Gastrocnemius medialis (tissue), 4 donors: ENCODE measurements around the gene TET3. TPM values are rescaled to one million over a fixed set of nuclear protein-coding genes. Genes with fewer than 3 reads are reported as not detected.

Source experiments
- ATAC-seq, 2 donors: fragments of 150-250 bp; one replicate each; pipeline ENCODE4 v1.9.1; 2016
- DNase-seq, 2 donors: peaks; one replicate each; pipeline ENCODE4 v3.0.0-alpha.2; 2019
- H3K27ac ChIP-seq, 4 donors: fragments of 200-600 bp; sonication (generic); 1 replicate in 1 of 4; 2 replicates in 3 of 4; pipeline ENCODE4 v1.5.1; 2016 to 2018; ENCODE audit warnings: mild to moderate bottlenecking in 2 of 4, moderate library complexity in 1 of 4
- H3K27me3 ChIP-seq, 3 donors: fragments of 200-600 bp; sonication (generic) in 2 of 3; 1 replicate in 1 of 3; 2 replicates in 2 of 3; pipeline versions ENCODE4 v1.5.1 to v1.6.0; 2016 to 2019; ENCODE audit warnings: mild to moderate bottlenecking in 1 of 3, moderate library complexity in 1 of 3
- H3K36me3 ChIP-seq, 2 donors: fragments of 200-600 bp; sonication (generic) in 1 of 2; one replicate each; pipeline ENCODE4 v1.5.1; 2017 to 2018
- H3K4me1 ChIP-seq, 2 donors: fragments of 200-600 bp; sonication (generic) in 1 of 2; one replicate each; pipeline ENCODE4 v1.5.1; 2016 to 2017; ENCODE audit warnings: mild to moderate bottlenecking in 2 of 2
- H3K4me3 ChIP-seq, 4 donors: fragments of 200-600 bp; sonication (generic) in 3 of 4; 1 replicate in 1 of 4; 2 replicates in 3 of 4; pipeline ENCODE4 v1.5.1; 2016 to 2019; ENCODE audit warnings: mild to moderate bottlenecking in 2 of 4
- H3K9me3 ChIP-seq, 3 donors: fragments of 200-600 bp; sonication (generic) in 2 of 3; 1 replicate in 1 of 3; 2 replicates in 2 of 3; pipeline ENCODE4 v1.5.1; 2016 to 2019
- POLR2A ChIP-seq, 2 donors: fragments of 450-650 bp; IDR thresholded peaks; one replicate each; pipeline ENCODE4 v1.6.1; 2017; ENCODE audit warnings: antibody characterized with exemption in 2 of 2, mild to moderate bottlenecking in 2 of 2, moderate library complexity in 2 of 2
- in situ Hi-C, 4 donors: fragments of 200-750 bp; cut with MboI; loops; one replicate each; pipeline versions ENCODE4 v1.15.0 to v1.8.0; 2017; ENCODE audit warnings: low sequenced_read_pairs in 4 of 4
- intact Hi-C: fragments of 100-400 bp; cut with DNase I; formaldehyde crosslinking; loops from one replicate; pipeline ENCODE4 v1.15.1; 2023; ENCODE audit warnings: low total_unique reads
- total RNA-seq, 4 donors: library from RNA; depleted of rRNA; stranded (reverse); fragments of >200 nt; gene quantifications; one replicate each; pipeline versions ENCODE4 v1.1.0 to v1.2.3, GENCODE V29; 2016
- TF ChIP-seq, protein P1 (sequence below), 5 experiments: fragments of 450-650 bp in 3 of 5; fragments of 200-600 bp in 2 of 5; sonication (generic) in 2 of 5; IDR thresholded peaks in 4 of 5; conservative IDR thresholded peaks in 1 of 5; 1 replicate in 4 of 5; 2 replicates in 1 of 5; pipeline ENCODE4 v1.5.1; 2016 to 2019; ENCODE audit warnings: antibody characterized with exemption in 5 of 5, mild to moderate bottlenecking in 3 of 5, moderate library complexity in 3 of 5

TET3 gene
- total RNA-seq, 4 donors from 2014 or later = 2.1 to 3.3 (median 2.9) TPM

GRCh38 chr2:73956218-73956865, 28.4 kb upstream of the TET3 start:
- TF ChIP-seq, protein P1, sequence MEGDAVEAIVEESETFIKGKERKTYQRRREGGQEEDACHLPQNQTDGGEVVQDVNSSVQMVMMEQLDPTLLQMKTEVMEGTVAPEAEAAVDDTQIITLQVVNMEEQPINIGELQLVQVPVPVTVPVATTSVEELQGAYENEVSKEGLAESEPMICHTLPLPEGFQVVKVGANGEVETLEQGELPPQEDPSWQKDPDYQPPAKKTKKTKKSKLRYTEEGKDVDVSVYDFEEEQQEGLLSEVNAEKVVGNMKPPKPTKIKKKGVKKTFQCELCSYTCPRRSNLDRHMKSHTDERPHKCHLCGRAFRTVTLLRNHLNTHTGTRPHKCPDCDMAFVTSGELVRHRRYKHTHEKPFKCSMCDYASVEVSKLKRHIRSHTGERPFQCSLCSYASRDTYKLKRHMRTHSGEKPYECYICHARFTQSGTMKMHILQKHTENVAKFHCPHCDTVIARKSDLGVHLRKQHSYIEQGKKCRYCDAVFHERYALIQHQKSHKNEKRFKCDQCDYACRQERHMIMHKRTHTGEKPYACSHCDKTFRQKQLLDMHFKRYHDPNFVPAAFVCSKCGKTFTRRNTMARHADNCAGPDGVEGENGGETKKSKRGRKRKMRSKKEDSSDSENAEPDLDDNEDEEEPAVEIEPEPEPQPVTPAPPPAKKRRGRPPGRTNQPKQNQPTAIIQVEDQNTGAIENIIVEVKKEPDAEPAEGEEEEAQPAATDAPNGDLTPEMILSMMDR (IDR thresholded peaks at IDR 0.05 in 4 of 5, conservative IDR thresholded peaks at IDR 0.05 in 1 of 5) = no peak
- no peak for TF ChIP-seq POLR2A (IDR thresholded peaks at IDR 0.05)
- peaks cover 4 to 71% of the 10 kb centered on the region in 2 donors for H3K36me3 ChIP-seq
- in situ Hi-C loops (no loop called here), intact Hi-C loops (no loop called here)
- DNase-seq = no peak
- H3K27ac ChIP-seq = no peak overlapping the region
- no peaks in the 10 kb centered on the region for H3K9me3 ChIP-seq
- H3K4me3 ChIP-seq = no peak overlapping the region
- H3K4me1 ChIP-seq = no peaks in the 10 kb centered on the region
- no peak for ATAC-seq
- H3K27me3 ChIP-seq = no peaks in the 10 kb centered on the region

DNA sequence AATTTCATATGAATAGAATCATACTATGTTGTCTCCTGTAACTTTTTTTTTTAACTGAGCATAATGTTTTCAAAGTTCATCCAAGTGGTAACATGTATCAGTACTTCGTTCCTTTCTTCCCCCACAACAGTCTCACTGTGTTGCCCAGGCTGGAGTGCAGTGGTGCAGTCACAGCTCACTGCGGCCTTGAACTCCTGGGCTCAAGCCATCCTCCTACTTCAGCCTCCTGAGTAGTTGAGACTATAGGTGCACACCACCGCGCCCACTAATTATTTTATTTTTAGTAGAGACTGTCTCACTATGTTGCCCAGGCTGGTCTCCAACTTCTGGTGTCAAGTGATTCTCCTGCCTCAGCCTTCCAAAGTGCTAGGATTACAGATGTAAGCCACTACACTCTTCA, 23.4 kb upstream of the TET3 start:
- Histone ChIP-seq H3K4me1 (no peaks in the 10 kb centered on the region), H3K27me3 (no peaks in the 10 kb centered on the region), H3K4me3 (no peak overlapping the region), H3K9me3 (no peaks in the 10 kb centered on the region), H3K27ac (no peak overlapping the region), H3K36me3 (peaks cover 4 to 31% of the 10 kb centered on the region in 2 donors)
- DNase-seq (no peak), ATAC-seq (no peak)
- intact Hi-C loops = no loop called here
- in situ Hi-C loops = no loop called here
- TF ChIP-seq, protein P1 (IDR thresholded peaks at IDR 0.05 in 4 of 5, conservative IDR thresholded peaks at IDR 0.05 in 1 of 5) = no peak
- TF ChIP-seq POLR2A (IDR thresholded peaks at IDR 0.05) = no peak

DNA sequence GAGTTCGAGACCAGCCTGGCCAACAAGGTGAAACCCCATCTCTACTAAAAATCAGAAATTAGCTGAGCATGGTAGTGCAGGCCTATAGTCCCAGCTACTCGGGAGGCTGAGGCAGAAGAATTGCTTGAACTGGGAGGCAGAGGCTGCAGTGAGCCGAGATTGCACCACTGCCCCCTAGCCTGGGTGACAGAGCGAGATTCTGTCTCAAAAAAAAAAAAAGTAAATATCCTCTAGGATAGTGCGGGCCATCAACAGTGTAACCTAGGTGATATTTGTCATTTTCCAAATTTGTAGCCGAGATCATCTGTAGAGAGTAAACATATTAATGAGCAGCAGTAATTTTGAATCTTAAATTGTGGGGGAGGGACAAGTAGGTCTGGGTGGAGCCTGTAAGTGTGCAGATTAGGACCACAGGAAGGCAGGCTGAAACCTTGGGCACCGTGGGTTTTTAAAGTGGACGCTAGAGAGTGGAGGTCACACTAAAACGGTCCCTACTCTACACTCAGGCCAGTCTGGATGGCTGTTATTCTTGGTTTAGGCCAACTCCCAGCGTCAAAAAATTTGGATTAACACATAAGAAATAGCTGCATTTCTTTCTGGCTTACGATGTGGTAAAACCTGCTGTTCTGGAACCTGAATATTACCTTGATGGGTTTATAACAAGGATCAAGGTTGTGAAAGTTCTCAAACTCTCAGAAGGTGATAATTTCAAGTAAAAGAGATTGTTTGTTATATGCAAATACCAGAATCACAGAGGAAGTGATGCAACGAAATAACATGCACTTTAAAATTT, 22.7 kb upstream of the TET3 start:
- Histone ChIP-seq H3K9me3 (no peaks in the 10 kb centered on the region), H3K4me1 (no peaks in the 10 kb centered on the region), H3K36me3 (peaks cover 4 to 26% of the 10 kb centered on the region in 2 donors), H3K27ac (no peak overlapping the region), H3K27me3 (no peaks in the 10 kb centered on the region), H3K4me3 (no peak overlapping the region)
- DNase-seq (no peak), ATAC-seq (no peak)
- TF ChIP-seq, protein P1 (IDR thresholded peaks at IDR 0.05 in 4 of 5, conservative IDR thresholded peaks at IDR 0.05 in 1 of 5) = no peak
- no peak for TF ChIP-seq POLR2A (IDR thresholded peaks at IDR 0.05)
- in situ Hi-C loops = no loop called here
- intact Hi-C loops = no loop called here

GRCh38 chr2:73962798-73963197, 21.9 kb upstream of the TET3 start:
- ATAC-seq = no peak
- Histone ChIP-seq H3K4me3 (no peak overlapping the region), H3K9me3 (no peaks in the 10 kb centered on the region), H3K27me3 (no peaks in the 10 kb centered on the region), H3K27ac (no peak overlapping the region), H3K4me1 (no peaks in the 10 kb centered on the region), H3K36me3 (peaks cover 4 to 21% of the 10 kb centered on the region in 2 donors)
- in situ Hi-C loops (no loop called here), intact Hi-C loops (no loop called here)
- no peak for TF ChIP-seq POLR2A (IDR thresholded peaks at IDR 0.05)
- TF ChIP-seq, protein P1 (IDR thresholded peaks at IDR 0.05 in 4 of 5, conservative IDR thresholded peaks at IDR 0.05 in 1 of 5) = no peak
- no peak for DNase-seq
